GM18505 (cell line): Measurements from ENCODE around the gene BAIAP2.
"Not testable (repeated sequence)": the region's sequence is repeated elsewhere in the genome, so short reads cannot be mapped to it uniquely, and the experiment has no call there.

Source experiments
- ATAC-seq: cut with Tn5 transposase; IDR thresholded peaks from one replicate; pipeline ENCODE4 v1.9.1; 2021; ENCODE audit not compliant: unreplicated experiment
- POLR2A ChIP-seq: IDR thresholded peaks from 4 replicates; pipeline ENCODE4 v1.6.1; 2011; ENCODE audit warnings: borderline replicate concordance; ENCODE audit not compliant: insufficient read depth, insufficient read length; ENCODE audit errors: extremely low read depth

Gene BAIAP2

DNA sequence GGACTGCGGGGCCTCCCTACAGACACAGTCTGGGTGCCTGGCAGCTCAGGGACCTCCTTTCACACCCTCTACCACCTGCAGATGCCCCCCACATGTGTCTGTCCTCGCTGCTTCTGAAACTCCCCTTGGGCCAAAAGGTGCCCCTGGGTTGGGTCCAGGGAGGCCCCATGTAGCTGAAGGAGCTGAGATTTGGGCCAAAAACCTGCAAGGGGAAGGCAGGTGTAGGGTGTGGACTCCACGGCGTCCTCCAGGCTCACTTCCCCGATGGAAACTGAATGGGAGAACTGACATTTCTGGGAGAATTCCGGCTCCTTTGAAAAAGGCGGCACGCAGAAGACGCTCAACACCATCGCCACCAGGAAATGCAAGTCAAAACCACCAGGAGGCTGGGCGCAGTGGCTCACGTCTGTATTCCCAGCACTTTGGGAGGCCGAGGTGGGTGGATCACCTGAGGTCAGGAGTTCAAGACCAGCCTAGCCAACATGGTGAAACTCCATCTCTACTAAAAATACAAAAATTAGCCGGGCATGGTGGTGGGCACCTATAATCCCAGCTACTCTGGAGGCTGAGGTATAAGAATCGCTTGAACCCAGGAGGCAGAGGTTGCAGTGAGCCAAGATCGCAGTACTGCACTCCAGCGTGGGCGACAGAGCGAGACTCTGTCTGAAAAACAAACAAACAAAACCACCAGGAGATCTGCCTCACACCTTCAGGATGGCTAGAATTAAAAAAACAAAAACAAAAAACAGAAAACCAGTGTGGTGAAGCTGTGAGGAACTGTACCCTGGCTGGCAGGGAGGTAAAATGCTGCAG lies 13.2 kb upstream of the BAIAP2 start:
- ATAC-seq = no peak
- no peak for TF ChIP-seq POLR2A

DNA sequence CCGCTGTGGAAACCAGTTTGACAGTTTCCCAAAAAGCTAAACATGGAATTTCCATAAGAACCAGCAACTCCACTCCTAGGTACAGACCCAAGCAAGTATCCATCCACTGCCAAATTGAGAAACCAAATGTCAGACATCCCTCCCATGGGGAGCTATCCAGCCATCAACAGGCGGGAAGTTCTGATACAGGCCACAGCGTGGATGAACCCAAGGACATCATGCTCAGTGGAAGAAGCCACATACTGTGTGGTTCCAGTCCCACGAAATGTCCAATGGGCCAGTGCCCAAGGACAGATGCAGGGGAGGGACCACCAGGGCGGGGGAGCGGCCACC lies 12.6 kb upstream of the BAIAP2 start:
- no peak for TF ChIP-seq POLR2A
- ATAC-seq = no peak

DNA sequence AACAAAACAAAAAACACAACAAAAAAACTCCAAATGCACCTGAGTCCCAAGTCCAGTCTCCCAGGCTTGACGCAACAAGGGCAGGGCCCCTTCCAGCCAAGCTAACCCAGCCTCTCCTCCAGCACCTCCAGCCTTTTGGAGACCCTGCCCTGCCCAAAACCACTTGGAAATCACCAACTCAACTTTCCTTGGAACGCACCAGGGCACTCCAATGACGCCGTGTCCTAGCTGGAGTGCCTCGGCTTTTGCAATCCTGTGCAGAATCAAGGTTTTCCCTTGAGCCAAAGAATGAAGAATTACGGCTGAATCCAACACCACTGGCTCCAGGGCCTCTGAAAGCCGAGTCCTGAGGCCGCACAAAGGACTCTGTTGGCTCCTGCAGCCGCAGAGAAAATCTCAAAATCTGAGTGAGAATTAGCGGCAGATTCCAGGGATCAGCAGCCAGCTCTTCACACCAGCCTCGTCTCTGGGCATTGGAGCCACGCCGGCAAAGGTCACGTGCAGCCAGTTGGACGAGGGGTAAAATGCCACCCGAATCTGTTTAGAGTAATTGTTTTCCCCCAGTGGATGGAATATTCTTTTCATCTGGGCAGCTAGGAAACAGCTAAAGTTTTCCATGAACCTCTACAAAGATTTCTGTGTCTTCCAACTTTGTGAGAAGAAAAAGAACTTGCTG lies 9.7 kb upstream of the BAIAP2 start:
- no peak for TF ChIP-seq POLR2A
- no peak for ATAC-seq

DNA sequence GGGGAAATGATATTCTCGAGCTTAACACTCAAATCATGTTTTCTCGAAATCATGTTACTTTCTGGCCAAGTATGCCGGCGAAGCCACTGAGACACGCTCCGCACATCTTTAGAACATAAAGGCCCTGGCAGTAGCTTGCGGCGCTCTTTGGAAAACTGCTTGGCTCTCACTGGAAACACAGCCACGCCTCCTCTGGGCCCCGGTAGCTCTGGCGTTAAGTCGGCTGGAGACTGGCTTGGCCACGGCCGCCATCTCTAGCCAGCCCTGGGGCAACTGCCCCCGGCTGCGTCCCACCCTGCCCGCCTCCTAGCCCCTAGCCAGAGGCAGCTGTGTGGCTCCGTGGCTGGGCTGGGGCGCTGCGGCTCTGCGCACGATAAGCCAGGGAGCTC lies 9.2 kb upstream of the BAIAP2 start:
- no peak for ATAC-seq
- no peak for TF ChIP-seq POLR2A

DNA sequence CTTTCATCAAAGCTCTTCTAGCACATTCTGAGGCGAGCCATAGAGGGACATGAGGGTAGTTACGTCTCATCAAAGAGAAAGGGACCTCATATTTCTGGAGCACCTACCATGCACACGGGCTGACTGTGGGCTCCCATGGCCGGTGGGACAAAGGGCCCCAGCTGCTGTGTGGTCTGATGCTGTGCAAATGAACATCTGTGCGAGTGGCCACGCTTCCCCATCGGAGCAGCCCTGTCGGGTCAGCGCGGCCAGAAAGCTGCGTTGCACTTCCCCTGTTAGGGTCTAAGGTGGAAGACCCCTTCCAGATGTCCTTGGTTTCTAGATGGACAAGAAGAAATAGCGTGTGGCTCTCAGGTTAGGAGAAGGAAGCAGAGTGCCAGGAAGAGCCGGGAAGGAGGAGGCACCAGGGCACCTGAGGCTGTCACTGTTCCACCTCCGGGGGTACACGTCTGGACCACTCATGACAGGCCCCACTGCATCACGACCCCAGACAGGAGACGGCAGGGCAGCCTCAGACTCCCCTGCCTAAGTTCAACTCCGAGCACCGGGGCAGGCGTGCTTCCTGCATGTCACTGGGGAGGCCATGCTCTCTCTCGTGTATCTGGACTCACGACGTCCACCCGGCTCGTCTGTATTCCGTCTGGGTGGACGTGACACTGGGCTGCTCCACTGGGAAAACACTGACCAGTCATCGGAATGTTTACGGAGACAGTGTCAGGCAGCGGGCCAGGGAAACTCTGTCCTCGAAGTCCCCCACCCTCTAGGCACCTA lies 8.5 kb upstream of the BAIAP2 start:
- ATAC-seq = no peak
- TF ChIP-seq POLR2A = no peak

DNA sequence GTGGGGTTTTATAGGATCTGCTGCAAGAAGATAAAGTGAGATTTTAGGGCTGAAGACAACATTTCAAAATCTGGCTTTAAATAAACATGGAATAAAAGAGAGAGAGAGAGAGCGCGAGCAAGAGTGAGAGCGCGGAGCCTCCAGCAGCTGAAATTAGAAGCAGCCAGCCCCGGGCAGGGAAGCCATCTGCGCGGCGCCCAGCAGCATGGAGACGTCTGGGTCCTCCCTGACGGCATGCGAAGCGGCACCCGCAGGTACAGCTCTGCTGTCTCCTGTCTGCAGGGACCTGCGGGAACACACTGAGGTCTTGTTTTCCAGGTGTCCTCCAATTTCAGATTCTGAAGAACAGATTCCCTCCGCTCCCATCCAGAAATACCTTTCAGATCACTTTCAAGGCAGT lies 7.9 kb upstream of the BAIAP2 start:
- TF ChIP-seq POLR2A = no peak
- ATAC-seq = no peak

DNA sequence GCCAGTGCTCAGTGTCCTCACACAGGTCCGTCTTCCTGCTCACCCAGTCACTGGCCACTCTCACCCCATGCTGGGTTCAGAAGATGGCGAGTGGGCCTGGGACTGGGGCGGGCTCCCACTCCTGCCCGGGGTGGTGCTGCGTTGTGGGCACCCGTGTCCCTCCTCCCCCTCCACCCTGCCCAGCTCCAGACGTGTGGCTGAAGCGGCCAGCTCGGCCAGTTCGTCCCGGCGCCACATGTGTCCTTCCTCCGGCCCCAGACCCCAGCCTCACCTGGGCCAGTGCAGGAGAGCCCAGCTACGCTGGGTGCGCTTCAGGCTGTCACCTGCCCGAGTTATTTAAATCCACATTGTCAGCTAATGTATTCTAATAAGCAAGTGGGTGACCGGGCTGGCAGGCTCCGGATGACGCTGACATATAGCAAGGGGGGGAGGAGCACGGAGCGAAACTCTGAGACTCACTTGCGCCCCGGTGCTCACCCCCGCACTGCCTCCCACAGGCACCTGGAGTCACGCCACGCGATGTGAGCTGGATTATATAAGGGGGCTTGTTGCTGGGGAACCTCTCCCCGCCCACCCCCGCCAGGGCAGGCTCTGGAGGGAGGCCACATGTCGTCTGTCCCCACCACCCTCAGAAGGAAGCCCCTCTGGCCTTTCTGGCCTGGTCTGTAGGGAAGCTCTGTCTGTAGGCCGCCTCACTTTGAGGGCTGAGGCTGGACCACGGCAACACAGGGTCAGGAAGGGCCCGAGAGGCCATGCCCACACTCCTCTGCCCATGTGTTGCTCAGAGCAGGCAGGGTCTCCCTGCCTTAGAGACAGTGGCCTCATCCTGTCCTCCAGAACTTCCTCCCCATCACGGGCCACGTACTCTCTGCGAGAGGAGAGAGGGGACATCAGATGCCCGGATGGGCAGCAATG lies 7.1 kb upstream of the BAIAP2 start:
- no peak for ATAC-seq
- no peak for TF ChIP-seq POLR2A

DNA sequence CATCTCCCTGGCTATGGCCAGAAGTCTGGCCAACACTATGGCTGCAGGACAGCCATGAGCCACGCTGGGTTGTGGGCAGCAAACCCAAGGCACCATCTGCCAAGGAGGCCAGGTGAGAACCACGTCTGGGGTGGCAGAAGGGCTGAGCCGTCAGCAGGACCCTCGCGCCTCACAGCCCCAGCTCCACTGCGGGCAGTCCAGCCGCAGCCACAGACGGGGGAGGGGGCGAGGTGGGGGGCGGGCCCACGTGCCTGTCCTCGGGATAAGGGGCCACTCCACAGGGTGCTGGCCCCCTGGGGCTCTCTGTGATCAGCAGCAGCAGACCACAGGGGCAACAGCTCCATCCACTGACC lies 6.5 kb upstream of the BAIAP2 start:
- no peak for TF ChIP-seq POLR2A
- no peak for ATAC-seq

DNA sequence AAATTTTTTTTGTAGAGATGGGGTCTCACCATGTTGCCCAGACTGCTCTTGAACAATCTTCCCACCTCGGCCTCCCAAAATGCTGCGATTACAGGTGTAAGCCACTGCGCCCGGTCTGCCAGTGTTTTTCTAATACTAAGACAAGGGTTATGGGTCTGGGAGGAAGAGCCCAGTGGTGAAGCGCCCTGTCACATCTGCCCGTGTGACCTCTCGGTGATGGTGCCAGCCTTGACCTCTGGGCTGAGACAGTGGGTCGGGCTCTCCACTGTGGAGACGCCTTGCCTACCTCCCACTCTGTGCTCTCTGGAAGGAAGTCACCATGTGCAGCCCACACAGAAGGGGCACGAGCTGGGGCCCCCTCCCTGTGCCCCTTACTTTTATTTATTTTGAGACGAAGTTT lies 5.1 kb upstream of the BAIAP2 start:
- ATAC-seq = no peak
- no peak for TF ChIP-seq POLR2A

DNA sequence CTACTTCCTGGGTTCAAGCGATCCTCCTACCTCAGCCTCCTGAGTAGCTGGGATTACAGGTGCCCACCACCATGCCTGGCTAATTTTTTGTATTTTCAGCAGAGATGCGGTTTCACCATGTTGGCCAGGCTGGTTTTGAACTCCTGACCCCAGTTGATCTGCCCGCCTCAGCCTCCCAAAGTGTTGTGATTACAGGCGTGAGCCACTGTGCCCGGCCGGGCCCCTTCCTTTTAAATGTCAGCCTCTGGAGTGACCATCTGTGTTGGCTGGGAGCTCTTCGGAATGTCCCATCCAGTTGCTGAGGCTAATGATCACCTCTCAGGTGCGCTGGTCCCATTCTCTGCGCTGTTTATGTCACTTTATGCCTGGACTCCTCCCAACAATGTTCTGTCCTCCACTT lies 4.6 kb upstream of the BAIAP2 start:
- ATAC-seq = not testable (repeated sequence)

DNA sequence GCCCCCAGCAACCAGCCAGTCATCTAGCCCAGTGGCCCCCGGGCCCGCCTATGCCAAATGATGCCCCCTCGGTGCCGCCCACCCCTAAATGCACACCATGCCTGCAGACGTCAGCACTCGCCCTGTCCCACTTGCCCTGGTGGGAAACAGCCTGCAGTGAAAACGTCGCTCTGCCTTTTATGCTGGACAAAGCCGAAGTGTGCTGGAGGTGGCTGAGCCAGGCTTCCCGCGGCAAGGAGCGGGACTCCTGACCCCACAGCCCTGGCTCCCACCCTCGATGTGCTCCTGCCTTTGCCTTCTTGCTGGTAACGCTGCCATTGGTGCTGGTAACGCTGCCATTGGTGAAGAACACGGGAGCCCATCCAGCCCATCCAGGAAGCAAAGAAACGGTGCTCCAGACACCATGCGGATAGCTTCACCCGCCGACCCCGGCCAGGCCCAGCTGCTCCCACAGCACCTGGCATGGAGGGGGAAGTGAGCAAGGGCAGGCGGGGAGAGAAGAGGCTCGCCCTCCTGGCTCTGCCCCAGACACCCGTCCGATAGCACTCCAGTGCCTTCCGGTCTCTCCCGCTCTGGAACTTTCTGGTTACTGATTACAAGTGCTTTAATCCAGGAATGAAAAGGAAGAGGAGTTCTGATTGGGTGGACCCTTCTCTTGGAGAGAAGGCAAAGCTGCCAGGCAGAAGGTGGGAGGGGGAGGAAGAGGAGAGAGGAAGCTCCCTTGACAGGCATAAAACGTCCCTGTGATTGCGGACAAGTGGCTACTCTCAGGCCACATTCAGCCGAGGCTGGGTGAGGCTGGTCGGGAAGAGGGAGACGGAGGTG lies 4.0 kb upstream of the BAIAP2 start:
- TF ChIP-seq POLR2A = no peak
- ATAC-seq = no peak
